Measurements from ENCODE around the gene USF1.
"Not testable (repeated sequence)": the region's sequence is repeated elsewhere in the genome, so short reads cannot be mapped to it uniquely, and the experiment has no call there.

The USF1 gene

GRCh38 chr1:160992036-160992435 lies 53.7 kb downstream of the USF1 start:
- DNase-seq (ENCODE audit: low read depth, low spot score) = not testable (repeated sequence)
